HG02973 (cell line): ENCODE data around the gene NINJ2.
"Not testable (repeated sequence)": the region's sequence is repeated elsewhere in the genome, so short reads cannot be mapped to it uniquely, and the experiment has no call there.

ENCODE experiments used
- ATAC-seq: cut with Tn5 transposase; IDR thresholded peaks from one replicate; pipeline ENCODE4 v1.9.1; 2021; ENCODE audit warnings: moderate library complexity; ENCODE audit not compliant: unreplicated experiment

The NINJ2 gene

DNA sequence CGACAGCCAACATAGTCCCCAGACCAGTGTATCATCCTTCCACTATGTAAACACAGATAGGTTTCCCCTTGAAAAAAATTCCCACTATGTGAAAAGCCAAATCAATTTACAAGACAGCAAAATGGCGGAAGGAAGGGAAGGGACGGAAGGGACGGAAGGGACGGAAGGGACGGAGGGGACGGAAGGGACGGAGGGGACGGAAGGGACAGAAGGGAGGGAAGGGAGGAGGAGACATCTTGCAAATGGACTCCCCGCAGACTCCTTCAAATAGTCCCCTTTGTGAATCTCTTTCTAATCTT, 75.3 kb downstream of the NINJ2 start:
- no peak for ATAC-seq

DNA sequence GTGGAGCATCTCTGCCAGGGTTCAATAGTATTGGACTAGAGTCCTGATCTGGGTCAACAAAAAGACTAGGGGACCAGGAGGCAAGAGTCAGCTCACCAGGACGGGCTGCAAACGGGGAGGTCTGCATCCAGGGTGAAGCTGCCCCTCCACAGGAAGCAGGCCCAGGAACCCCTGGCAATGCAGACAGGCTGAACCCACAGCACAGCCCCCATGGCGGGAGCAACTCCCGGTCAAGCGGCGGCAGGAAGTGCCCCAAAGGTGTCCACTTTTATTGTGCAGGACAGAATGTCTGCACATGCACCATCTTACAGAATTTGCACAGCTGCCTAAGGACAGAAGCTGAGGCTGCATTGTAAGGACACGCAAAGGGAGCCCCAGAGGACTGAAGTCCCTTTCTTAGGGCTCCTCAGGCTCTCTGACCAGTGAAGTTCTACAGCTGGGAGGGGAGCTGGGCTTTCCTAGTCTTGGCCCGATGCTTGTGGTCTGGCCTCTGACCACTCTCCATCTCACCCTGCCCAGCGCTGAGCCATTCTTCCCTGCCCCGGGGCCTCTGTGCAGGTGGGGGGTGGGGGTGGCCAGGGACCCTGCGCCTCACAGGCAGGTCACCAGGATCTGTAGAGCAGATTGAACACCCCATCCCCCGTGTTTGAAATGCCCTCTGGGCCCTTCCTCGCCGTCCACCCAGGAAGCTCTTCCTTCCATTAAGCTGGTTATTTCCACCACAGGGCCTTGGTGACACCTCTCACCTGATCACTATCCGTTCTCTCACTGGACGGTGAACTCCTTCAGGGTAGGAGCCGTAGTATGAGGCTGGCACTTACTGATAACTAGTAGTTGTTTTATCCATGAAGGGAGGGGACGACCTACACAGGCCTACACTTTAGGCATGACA, 75.9 kb downstream of the NINJ2 start:
- ATAC-seq = no peak

DNA sequence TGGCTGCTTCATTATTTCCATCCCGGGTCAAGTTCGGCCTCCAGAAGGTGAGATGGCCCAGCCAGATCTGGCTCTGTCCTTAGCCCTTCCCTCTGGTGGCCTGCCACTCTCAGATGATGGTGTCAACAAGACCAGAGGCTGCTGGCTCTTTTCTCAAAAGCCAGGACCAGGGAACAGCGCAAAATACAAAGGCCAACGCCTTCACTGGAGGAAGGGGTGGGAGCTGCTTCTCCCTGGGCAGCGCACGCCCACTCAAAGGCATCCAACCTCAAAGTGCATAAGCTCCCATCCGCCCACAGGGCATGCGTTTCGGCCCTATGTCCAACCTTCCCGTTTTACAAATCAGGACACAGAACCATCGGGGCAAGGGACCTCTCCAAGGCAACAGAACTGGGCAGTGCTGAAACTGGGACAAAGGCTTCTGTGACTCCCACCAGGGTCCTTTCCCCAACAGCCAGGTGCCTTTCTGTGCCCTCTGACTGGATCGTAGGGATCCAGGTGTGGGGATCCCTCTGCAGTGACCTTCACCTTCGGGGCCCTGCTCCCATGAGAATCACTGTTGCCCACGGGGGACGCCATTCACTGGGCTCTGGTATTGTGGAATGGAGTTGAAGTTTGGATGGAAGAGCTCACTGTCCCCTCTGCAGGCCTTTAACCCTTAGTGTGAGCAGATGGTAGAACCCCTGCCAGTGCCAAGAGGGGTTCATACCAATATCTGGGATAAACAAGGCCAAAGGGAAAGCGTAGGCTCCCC, 76.8 kb downstream of the NINJ2 start:
- ATAC-seq = no peak

GRCh38 chr12:585062-586061, 77.9 kb downstream of the NINJ2 start:
- ATAC-seq = no peak

- no peak for ATAC-seq
Measured at GRCh38 chr12:583251-583869, 79.9 kb downstream of the NINJ2 start.

GRCh38 chr12:581746-582145, 81.5 kb downstream of the NINJ2 start:
- no peak for ATAC-seq

DNA sequence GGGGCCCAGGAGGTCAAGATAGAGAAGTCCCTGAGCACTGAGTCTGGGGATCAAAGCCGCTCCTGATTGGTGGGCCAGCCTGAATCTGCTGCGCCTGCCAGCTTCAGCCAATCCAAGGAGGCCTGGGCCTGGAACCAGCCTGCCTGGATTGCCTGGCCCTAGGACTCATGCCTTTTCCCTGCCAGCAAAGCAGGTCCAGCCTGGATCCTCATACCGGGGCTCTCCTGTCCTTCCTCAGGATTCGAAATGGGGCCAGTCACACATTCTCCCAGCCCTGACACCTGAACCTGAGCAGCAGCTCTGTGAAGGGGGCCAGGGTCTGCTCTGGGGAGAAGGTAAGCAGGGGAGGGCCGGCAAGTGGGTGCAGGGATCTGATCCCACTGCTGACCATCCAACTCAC, 81.9 kb downstream of the NINJ2 start:
- no peak for ATAC-seq

DNA sequence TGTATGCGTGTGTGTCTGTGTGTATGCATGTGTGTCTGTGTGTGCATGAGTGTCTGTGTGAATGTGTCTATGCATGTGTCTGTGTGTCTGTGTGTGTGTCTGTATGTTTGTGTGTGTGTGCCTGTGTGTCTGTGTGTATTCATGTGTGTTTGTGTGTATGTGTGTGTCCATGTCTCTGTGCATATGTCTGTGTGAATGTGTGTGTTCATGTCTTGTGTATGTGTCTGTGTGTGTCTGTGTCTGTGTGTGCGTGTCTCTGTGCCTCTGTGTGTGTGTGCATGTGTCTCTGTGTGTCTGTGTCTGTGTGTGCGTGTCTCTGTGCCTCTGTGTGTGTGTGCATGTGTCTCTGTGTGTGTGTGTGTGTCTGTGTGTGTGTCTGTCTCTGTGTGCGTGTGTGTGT, 82.4 kb downstream of the NINJ2 start:
- ATAC-seq = no peak

GRCh38 chr12:579420-580110, 83.7 kb downstream of the NINJ2 start:
- ATAC-seq = no peak

DNA sequence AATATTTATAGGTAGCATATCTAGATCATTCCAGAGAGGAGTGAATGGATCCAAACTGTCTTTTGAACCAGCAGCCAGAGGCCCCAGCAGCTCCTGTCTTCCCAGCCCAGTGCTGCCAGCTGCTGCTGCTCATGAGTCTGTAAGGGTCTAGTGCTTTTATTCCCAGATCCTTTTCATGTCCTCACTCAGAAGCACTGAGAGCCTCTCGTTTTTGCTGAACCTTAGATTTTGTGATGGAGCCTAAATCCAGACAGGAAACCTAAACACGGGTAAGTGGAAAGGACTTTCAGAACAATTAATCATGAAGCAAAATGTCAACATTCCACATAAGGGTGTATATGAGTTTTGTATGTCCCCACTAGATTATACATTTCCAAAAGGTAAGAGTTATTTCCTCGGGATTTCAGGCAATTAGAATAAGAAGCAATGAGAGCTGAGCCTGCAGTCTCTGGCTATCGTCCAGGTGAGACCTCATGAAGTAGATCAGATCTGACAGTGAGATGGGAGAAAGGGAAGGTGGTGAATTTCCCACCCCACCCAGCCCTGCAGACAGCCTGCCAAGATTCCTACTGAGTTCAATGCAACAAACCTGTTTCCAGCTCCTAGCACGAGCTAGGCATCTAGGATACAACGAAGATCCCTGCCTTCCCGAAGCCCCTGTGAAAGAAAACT, 84.4 kb downstream of the NINJ2 start:
- no peak for ATAC-seq

- ATAC-seq = not testable (repeated sequence)
Measured at GRCh38 chr12:577994-578747, 85.1 kb downstream of the NINJ2 start.

GRCh38 chr12:576615-577110, 86.6 kb downstream of the NINJ2 start:
- no peak for ATAC-seq

GRCh38 chr12:575948-576614, 87.2 kb downstream of the NINJ2 start:
- ATAC-seq = peak; percentile 66

DNA sequence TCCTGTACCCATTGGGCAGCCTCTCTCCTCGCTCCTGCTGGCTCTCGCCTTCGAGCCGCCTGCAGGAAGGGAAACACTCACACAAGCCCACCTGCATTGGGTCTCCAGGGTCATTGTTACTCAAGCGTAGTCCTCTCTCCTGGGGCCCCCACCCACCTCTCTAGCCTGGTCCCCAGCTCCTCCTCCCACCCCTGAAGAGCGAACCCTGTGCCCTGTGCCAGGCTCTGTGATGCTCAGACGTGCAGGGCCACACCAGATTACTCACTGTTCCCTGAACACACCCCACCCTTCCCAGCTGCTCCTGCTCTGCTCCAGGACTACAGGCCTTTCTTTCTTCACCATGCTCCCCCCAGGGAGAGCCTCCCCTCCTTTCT, 88.1 kb downstream of the NINJ2 start:
- no peak for ATAC-seq

- ATAC-seq = no peak
Measured at GRCh38 chr12:574475-575128, 88.6 kb downstream of the NINJ2 start.

DNA sequence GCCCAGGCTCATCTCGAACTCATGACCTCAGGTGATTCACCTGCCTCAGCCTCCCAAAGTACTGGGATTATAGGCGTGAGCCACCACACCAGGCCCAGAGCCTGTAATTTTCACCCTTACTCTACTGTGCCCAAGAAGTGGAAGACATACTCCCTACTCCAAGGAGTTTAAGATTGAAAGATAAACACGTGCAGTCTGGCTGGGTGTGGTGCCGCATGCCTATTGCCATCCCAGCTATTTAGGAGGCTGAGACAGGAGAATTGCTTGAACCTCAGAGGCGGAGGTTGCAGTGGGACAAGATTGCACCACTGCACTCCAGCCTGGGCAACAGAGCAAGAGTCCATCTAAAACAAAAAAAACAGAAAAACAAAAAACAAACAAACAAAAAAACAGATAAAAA, 90.0 kb downstream of the NINJ2 start:
- ATAC-seq = no peak

DNA sequence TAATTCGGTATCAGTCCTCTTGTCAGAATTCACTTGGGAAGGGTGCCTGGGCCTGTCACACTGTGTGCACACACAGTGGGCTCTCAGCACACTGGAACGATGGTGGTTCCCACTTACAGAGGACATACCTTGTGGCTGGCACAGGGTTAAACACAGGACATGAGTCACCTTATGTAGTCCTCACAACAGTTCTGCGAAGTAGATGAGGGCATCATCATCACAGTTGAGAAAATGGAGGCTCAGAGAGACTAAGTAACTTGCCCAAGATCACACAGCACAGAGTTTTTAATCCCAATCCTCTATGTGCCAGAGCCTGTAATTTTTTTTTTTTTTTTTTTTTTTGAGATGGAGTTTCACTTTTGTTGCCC, 90.7 kb downstream of the NINJ2 start:
- no peak for ATAC-seq
